Glomerular visceral epithelial cell (primary cell): ENCODE measurements around the gene PAGR1.
A peak's percentile ranks its signal among the peaks of the same experiment; 100 is the strongest.
"Not testable (repeated sequence)": the region's sequence is repeated elsewhere in the genome, so short reads cannot be mapped to it uniquely, and the experiment has no call there.

ENCODE experiments used
- DNase-seq: peaks from one replicate; pipeline ENCODE4 v3.0.0-alpha.2; 2016; ENCODE audit errors: extremely low spot score

The PAGR1 gene

DNA sequence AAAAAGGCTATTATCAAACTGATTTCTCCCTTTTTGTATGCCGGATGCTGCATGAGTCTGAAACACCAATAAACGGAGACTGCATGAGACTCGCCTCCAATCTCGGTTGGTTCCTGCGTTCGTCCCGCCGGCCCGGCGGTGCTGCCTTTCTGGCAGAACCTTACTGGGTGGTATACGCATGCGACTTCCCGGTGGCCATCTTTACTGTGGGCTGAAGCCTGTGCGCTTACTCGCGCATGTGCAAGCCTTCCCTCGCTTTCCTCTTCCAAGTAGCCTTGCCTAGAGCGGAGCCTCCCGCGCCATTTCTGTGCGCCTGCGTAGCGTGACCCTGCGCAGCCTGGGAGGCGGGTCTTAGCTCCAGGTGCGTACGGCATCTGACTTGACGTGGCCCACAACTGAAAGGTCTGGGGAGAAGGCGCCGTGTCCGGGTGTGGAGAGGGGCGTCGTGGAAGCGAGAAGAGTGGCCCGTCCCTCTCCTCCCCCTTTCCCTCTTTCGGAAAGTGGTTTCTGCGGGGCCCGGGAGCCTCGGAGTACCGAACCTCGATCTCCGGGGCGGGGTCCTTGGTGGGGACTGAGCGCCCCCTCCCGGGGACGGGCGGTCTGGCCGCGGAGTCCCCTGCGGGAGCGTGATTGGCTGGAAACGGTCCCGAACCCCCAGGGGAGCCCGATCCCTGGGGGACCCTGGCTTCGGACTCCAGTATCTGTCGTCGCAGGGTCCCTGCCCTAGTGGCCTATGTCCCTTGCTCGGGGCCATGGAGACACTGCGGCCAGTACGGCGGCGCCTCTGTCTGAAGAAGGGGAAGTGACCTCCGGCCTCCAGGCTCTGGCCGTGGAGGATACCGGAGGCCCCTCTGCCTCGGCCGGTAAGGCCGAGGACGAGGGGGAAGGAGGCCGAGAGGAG, at the start of gene PAGR1:
TSS of gene PAGR1 (plus strand) at position 360 of the 901 bp plus-strand sequence. CDS start at position 734, 374 bp downstream.
- peak; percentile 99 for DNase-seq

DNA sequence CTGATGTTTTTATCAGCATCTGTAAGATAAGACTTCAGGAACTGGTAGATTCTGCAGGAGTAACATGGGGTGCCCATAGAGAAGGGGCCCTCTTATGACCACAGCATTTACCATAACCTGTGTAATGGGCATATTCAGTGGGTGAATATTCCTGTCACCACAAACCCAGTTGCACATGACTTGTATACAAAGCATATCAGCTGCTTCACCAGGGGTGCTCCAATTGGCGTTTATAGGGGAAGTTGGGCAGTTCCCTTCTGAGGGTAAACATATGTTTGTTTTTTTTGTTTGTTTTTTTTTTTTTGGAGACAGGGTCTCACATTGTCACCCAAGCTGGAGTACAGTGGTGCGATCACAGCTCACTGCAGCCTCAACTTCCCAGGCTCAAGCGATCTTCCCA, 49.4 kb upstream of the PAGR1 start:
- no peak for DNase-seq

DNA sequence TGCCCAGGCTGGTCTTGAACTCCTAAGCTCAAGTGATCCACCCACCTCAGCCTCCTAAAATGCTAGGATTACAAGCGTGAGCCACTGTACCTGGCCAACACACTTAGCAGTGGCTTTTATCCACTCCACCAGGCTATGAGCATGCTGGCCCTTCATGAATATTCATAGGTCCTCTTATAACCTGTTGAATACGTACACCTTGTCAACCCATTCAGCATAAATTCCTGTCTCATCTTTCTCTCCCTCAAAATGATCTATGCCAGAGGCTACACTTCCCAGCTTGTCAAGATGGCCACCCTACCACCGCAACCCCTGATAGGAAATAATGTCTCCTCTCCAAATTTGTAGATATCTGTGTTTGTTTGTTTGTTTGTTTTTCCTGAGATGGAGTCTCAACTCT, 48.9 kb upstream of the PAGR1 start:
- no peak for DNase-seq

DNA sequence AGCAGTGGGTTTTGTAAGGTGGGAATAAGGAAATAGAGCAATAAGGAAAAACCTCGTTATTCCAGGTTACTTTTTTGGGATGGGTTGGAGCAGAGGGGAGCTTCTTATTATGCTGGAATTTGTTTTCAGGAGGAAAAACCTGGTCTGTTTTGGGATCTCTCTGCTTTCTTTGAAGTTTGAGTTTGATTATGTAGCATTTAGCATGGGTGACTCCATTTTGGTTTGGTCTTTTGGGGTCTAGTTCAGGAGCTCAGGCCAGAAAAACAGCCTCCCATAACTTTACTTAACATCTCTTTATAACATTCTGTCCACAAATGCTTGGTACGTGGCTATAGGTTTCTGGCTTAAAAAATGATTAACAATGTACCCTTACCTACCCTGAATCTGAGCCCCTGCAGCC, 46.4 kb upstream of the PAGR1 start:
- DNase-seq, result no peak

DNA sequence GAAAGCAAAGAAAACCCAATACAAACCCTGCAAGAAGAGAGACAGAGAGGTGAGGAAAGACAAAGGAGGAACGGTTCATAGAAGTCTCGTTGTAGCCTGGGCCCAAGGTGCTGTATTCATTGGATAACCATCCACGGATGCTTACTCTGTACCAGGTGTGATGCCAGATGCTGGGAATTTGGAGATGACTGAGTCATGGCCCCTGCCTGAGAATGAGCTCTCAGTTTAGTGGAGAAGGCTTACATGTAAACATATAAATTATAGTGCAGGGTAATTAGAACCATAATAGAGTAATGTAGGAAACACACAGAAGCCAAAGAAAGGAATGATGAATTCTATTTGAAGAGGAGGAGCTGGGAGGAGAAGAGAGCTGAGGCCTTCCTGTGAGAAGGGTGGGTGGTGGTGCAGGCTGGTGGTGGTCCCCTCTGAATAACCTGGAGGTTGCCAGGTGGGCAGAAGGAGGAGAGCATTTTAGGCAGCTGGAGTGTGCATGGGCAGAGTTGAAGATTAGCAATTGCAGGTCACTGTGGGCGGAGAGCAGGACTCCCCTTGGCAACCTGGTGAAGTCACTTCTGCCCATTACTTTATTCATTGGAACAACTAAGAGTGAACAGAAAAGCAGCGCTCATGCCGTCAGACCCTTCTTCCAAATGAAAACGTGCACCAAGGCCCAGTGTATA, 45.6 kb upstream of the PAGR1 start:
- no peak for DNase-seq

DNA sequence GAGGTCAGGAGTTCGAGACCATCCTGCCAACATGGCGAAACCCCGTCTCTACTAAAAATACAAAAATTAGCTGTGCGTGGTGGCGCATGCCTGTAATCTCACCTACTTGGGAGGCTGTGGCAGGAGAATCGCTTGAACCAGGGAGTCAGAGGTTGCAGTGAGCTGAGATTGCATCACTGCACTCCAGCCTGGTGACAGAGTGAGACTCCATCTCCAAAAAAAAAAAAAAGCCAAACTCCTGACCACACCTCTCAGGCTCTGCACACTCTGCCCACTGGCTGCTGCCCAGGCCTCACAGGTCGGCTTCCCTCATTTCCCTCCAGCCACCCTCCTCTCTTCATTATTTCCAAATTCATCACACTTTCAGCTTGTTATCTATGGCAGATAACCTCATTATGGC, 43.6 kb upstream of the PAGR1 start:
- not testable (repeated sequence) for DNase-seq

DNA sequence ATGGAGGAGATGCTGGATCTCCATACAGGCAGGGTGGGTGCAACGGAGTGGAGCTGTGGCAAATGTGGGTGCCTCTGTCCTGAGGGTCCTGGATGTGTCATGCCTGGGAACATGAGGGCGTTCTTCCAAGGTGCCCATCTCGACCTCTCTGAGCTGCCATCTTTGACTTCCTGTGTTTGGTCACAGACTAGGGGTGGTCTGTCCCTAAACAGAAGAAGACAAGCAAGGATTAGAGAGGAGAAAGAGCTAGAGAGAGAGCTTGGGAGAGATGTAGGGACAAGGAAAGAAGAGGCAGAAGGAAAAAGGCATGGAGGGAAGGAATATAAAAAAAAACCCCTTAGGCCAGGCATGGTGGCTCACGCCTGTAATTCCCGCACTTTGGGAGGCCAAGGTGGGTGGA, 41.2 kb upstream of the PAGR1 start:
- no peak for DNase-seq

DNA sequence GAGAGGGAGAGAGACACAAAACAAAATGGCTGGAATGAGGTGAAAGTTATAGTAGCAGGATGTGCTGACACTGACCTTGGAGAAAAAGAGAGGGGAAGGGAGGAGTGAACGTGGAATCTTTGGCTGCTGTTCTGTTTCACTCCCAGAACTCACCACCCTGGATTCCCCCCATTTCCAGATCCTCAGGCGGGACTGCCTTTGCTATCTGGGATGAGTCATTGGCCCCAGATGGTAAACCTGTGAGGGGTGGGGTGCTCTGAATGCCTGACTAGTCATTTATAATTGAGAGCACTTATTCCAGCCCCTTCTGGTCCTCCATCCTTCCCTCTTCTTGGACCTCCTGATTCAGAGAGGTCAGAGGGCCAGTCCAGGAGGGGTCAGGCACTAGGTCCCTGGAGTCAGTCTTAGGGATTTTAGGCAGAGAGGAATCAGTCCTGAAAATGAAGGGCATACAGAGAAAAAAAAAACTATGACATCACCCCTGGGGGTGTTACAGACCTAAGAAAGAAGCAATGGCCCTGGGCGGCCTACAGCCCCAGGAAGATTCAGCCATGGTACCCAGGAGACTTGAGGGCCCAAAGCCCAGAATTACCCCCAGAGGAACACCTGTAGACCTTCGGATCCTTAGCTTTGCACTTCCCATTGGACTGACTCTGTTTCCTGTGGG, 40.1 kb upstream of the PAGR1 start:
- peak; percentile 20 for DNase-seq

DNA sequence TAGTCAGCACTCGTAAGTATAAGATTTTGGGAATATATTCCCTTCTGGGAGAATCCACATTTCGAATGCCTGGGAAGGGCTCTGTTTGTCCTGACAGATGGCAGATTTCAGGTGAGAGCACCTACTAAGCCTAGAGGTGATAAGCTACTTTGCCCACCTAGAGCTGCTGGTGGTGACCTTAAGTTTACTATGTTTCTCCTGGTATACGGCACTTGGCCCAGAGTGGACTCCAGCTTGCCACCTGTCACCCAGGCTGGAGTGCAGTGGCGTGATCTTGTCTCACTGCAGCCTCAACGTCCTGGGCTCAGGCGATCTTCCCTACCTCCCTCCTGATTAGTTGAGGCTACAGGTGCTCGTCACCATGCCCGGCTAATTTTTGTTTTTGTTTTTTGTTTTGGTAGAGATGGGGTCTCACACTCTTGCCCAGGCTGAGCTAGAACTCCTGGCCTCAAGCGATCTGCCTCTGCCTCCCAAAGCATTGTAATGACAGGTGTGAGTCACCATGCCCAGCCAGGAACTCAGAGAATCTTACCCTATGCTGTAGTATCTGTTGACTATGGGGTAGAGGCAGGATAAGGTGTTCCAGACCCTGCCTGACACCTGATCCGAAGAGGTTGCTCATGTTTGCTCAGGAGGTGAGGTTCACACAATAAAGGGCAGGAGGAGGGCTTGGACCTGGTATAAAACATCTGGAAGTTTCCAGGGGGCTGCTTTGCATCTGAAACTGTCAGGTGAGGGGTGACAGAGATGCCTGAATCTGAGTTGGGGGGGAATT, 38.2 kb upstream of the PAGR1 start, which contains the start of gene ZG16:
TSS of gene ZG16 (plus strand) at position 681 of the 775 bp plus-strand sequence. CDS start 1,011 bp downstream, outside the sequence.
- no peak for DNase-seq

DNA sequence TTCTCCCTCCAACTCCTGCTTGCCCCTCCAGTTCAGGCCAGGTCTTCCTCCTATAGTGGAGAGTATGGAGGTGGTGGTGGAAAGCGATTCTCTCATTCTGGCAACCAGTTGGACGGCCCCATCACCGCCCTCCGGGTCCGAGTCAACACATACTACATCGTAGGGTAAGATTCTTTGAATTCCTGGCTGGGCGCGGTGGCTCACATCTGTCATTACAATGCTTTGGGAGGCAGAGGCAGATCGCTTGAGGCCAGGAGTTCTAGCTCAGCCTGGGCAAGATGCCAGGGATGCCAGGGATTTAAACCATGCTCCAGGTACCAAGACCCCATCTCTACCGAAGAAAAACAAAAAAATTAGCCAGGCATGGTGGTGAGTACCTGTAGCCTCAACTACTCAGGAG, 36.5 kb upstream of the PAGR1 start:
- DNase-seq, result peak; percentile 10

DNA sequence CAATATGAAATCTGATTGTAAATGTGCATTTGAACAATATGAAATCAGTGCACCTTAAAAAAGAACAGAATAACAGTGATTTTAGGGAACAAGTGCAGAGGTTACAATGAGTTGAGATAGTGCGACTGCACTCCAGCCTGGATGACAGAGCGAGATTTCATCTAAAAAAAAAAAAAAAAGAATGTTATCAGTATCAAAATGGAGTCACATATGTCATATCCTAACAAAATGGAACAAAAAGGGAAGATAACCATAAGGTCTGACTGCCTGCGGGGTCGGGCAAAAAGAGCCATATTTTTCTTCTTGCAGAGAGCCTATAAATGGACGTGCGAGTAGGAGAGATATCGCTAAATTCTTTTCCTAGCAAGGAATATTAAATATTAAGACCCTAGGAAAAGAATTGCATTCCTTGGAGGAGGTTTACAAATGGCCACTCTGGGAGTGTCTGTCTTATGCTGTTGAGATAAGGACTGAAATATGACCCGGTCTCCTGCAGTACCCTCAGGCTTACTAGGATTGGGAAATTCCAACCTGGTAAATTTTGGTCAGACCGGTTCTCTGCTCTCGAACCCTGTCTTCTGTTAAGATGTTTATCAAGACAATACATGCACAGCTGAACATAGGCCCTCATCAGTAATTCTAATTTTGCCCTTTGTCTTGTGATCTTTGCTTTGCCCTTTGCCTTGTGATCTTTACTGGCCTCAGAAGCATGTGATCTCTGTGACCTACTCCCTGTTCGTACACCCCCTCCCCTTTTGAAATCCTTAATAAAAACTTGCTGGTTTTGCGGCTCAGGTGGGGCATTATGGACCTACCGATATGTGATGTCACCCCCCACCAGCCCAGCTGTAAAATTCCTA, 32.6 kb upstream of the PAGR1 start:
- not testable (repeated sequence) for DNase-seq

DNA sequence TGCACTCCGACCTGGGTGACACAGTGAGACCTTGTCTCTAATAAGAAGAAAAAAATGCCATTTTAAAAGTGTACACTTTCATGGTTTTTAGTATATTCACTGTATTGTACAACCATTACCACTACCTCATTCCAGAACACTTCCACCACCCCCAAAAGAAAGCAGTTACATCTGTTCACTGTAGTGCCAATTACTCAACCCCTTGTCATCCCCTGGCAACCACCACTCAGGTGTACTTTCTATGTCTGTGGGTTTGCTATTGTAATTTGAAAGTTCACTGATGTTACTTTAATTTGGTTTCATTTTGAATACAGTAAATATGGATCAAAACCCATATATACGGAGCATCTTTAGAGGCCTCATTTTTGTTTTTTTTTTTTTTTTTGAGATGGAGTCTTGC, 31.8 kb upstream of the PAGR1 start:
- no peak for DNase-seq

DNA sequence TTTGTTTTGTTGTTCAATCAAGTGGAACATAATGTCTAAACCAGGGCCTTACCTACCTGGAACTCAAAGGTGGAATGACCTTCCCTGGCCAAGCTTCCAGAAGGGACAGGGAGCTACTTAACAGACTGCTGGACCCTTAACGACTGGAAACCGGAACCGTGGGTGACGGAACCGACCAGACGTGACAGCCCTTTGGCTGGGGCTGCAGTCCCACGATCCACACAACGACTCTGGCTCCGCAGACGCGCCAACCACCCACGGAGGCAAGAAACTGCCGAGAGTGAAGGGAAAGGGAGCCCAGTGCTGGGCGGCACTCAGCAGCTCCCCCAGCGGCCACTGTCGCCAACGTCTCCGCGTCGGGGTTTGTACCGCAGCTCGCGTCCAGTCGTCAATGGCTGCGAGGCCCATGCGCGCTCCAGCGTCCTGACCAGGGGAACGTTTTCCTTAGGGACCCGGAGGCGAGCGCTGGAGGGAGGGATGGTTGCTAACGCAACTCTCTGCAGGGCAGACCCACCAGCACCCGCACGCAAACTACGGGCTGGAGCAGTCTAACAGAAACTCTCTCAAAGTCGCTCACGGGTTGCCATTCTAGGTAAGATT, 31.0 kb upstream of the PAGR1 start:
- peak; percentile 23 for DNase-seq

DNA sequence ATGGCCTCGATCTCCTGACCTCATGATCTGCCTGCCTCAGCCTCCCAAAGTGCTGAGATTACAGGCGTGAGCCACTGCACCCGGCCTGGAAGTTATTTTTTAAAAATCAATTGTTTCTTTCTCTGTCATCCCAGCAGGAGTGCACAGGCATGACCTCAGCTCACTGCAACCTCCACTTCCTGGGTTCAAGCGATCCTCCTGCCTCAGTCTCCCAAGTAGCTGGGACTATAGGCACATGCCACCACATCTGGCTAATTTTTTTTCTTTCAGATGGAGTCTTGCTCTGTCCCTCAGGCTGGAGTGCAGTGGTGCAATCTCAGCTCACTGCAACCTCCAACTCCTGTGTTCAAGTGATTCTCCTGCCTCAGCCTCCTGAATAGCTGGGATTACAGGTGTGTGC, 28.8 kb upstream of the PAGR1 start:
- DNase-seq, result not testable (repeated sequence)

DNA sequence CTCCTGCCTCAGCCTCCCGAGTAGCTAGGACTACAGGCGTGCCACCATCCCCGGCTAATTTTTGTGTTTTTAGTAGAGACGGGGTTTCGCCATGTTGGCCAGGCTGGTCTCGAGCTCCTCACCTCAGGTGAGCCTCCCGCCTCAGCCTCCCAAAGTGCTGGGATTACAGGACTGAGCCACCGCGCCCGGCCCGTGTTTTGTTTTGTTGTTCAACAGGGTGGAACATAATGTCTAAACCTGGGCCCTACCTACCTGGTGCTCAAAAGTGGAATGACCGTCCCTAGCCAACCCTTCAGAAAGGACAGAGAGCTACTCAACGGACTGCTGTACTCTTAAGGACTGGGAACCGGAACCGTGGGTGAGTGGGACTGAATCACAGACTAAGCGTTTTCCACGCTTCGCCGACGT, 26.2 kb upstream of the PAGR1 start:
- no peak for DNase-seq

DNA sequence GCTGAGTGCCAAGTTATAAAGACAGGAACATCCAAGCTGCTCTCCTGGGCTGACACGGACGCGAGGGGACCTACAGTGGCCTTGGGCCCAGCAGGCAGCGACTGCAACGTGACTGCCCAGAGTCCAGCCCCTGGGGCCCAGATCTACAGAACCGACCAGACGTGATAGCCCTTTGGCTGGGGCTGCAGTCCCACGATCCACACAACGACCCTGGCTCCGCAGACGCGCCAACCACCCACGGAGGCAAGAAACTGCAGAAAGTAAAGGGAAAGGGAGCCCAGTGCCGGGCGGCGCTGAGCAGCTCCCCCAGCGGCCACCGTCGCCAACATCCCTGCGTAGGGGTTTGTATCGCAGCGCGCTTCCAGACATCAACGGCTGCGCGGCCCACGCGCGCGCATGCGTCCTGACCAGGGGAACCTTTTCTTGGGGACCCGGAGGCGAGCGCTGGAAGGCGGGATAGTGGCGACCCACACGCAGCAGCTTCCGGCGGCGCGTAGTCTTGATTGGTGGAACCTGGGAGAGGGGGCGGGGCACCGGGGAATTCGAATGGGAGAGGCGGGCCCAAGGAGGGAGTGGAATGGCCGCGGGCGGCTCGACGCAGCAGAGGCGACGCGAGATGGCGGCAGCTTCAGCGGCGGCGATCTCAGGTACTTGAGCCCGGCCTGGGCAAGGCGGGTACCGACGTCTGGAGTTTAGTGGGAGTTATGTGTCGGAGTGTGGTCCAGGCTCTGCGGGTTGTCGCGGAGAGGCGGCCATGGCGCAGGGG, 25.6 kb upstream of the PAGR1 start, which contains the start of gene KIF22:
TSS of gene KIF22 (plus strand) at position 569 of the 766 bp plus-strand sequence. CDS start at position 578, 9 bp downstream.
- peak; percentile 98 for DNase-seq

DNA sequence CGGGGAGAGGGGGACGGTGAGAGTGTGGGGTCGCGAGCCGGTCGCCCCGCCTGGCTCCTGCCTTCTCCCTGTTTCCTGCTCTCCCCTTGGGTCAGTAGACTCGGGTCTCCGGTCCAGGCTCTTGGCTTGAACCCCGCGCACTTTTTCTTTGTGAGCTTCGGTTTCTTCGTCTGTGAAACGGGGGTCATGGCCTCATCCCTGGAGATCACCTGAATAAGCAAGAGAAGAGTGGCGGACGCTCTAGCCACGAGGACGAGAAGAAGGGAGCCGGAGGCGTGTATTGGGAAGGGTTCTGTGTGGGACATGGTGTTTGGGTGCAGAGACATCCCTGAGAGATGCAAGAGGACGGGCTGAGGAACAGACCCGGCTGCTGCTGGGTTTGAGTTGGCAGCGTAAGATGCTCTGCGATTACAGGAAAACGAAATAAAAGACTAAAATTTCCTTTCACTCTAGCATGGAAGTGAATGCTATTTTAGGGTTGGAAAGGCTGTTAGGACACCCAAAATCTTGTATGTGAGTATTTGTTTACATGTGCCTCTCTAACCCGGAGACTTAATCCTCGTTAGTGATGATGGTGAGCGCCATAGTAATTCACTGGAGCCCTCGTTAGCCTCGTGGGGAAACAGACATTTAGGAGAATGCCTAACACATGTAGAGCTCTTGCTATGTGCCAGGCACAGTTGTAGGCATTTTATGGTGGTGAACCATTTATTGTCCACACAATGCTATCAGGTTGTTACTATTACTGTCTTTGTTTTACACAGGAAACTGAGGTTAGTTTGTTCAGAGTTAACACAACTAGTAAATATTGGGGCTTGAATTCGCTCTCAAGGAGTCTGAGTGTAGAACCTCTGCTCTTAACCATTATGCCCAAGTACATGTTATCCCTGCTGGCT, 24.8 kb upstream of the PAGR1 start:
- no peak for DNase-seq
